ENCODE data around the gene CENPP.

The CENPP gene

GRCh38 chr9:92425474-92425873 is 99.7 kb downstream of the CENPP start:
- DNase-seq (ENCODE audit: low read depth), result no peak

- DNase-seq (ENCODE audit: low read depth), result no peak
Measured at GRCh38 chr9:92426501-92427145, 100.9 kb downstream of the CENPP start.

- no peak for DNase-seq (ENCODE audit: low read depth)
Measured at GRCh38 chr9:92429836-92430235, 104.1 kb downstream of the CENPP start.

GRCh38 chr9:92432350-92432749 is 106.6 kb downstream of the CENPP start:
- DNase-seq (ENCODE audit: low read depth), result no peak

- DNase-seq (ENCODE audit: low read depth), result no peak
Measured at GRCh38 chr9:92432972-92433548, 107.3 kb downstream of the CENPP start.

GRCh38 chr9:92435263-92435662 is 109.5 kb downstream of the CENPP start:
- no peak for DNase-seq (ENCODE audit: low read depth)

- DNase-seq (ENCODE audit: low read depth), result peak; percentile 46
Measured at GRCh38 chr9:92438900-92439526, 113.3 kb downstream of the CENPP start.

GRCh38 chr9:92439921-92440750 is 114.4 kb downstream of the CENPP start:
- DNase-seq (ENCODE audit: low read depth), result peak; percentile 87

GRCh38 chr9:92440751-92441046 is 114.9 kb downstream of the CENPP start:
- no peak for DNase-seq (ENCODE audit: low read depth)

- no peak for DNase-seq (ENCODE audit: low read depth)
Measured at GRCh38 chr9:92444841-92445240, 119.1 kb downstream of the CENPP start.

- no peak for DNase-seq (ENCODE audit: low read depth)
Measured at GRCh38 chr9:92446536-92446935, 120.8 kb downstream of the CENPP start.

- peak; percentile 27 for DNase-seq (ENCODE audit: low read depth)
Measured at GRCh38 chr9:92455217-92455616, 129.5 kb downstream of the CENPP start.

GRCh38 chr9:92457576-92457975 is 131.8 kb downstream of the CENPP start:
- no peak for DNase-seq (ENCODE audit: low read depth)

GRCh38 chr9:92463387-92463786 is 137.6 kb downstream of the CENPP start:
- DNase-seq (ENCODE audit: low read depth), result no peak

- DNase-seq (ENCODE audit: low read depth), result peak; percentile 76
Measured at GRCh38 chr9:92463984-92464383, 138.2 kb downstream of the CENPP start.

- DNase-seq (ENCODE audit: low read depth), result no peak
Measured at GRCh38 chr9:92467041-92467440, 141.3 kb downstream of the CENPP start.

- DNase-seq (ENCODE audit: low read depth), result no peak
Measured at GRCh38 chr9:92467511-92467910, 141.8 kb downstream of the CENPP start.

- DNase-seq (ENCODE audit: low read depth), result peak; percentile 52
Measured at GRCh38 chr9:92468206-92468605, 142.5 kb downstream of the CENPP start.

GRCh38 chr9:92474587-92474986 is 148.8 kb downstream of the CENPP start:
- no peak for DNase-seq (ENCODE audit: low read depth)

GRCh38 chr9:92476962-92477361 is 151.2 kb downstream of the CENPP start:
- DNase-seq (ENCODE audit: low read depth), result no peak

- no peak for DNase-seq (ENCODE audit: low read depth)
Measured at GRCh38 chr9:92478783-92479182, 153.0 kb downstream of the CENPP start.

GRCh38 chr9:92479346-92479745 is 153.6 kb downstream of the CENPP start:
- DNase-seq (ENCODE audit: low read depth), result no peak

GRCh38 chr9:92480291-92480771 is 154.6 kb downstream of the CENPP start:
- DNase-seq (ENCODE audit: low read depth), result peak; percentile 24

Measured in ELR (cell line).